DND-41 (cell line): ENCODE results near the gene ENTPD8.

Source experiments
- ATAC-seq: fragments of 200-7000 bp; cut with Tn5 transposase; 3 replicates; pipeline ENCODE4 v1.9.1; 2021; ENCODE audit warnings: low read depth; ENCODE audit not compliant: insufficient read depth
- DNase-seq: peaks from one replicate; pipeline ENCODE4 v3.0.0-alpha.2; 2020
- H2AFZ ChIP-seq: 2 replicates; pipeline ENCODE4 v1.6.0; 2012; ENCODE audit warnings: low read depth, low read length
- H3K27ac ChIP-seq: 2 replicates; pipeline ENCODE4 v1.5.1; 2012; ENCODE audit warnings: low read length, inconsistent platforms
- H3K27me3 ChIP-seq: fragments of 200-600 bp; sonication (generic); 2 replicates; pipeline ENCODE4 v1.6.0; 2012; ENCODE audit warnings: low read length, mild to moderate bottlenecking, inconsistent platforms; ENCODE audit not compliant: insufficient read depth, poor library complexity
- H3K36me3 ChIP-seq: 2 replicates; pipeline ENCODE4 v1.5.1; 2012; ENCODE audit warnings: low read length, inconsistent platforms; ENCODE audit not compliant: insufficient read depth
- H3K4me1 ChIP-seq: 2 replicates; pipeline ENCODE4 v1.5.1; 2012; ENCODE audit warnings: mild to moderate bottlenecking, low read length; ENCODE audit not compliant: insufficient read depth
- H3K4me2 ChIP-seq: 2 replicates; pipeline ENCODE4 v1.6.0; 2012; ENCODE audit warnings: mild to moderate bottlenecking, moderate library complexity, low read length, inconsistent platforms; ENCODE audit not compliant: insufficient read depth
- H3K4me3 ChIP-seq, 2 experiments: fragments of 200-600 bp in 1 of 2; shearing (Covaris generic) in 1 of 2; 2 replicates each; pipeline ENCODE4 v1.5.1; 2012 to 2016; ENCODE audit warnings: inconsistent platforms in 2 of 2, low read length in 2 of 2, mild to moderate bottlenecking in 2 of 2, low read depth in 1 of 2, moderate library complexity in 1 of 2
- H3K79me2 ChIP-seq: 2 replicates; pipeline ENCODE4 v1.6.0; 2012; ENCODE audit warnings: low read length, inconsistent platforms; ENCODE audit not compliant: insufficient read depth
- H3K9ac ChIP-seq: 2 replicates; pipeline ENCODE4 v1.6.0; 2012; ENCODE audit warnings: low read depth, mild to moderate bottlenecking, inconsistent platforms, low read length, moderate library complexity
- H3K9me3 ChIP-seq: 2 replicates; pipeline ENCODE4 v1.5.1; 2012; ENCODE audit warnings: low read length, moderate library complexity, mild to moderate bottlenecking, inconsistent platforms; ENCODE audit not compliant: insufficient read depth, severe bottlenecking
- H4K20me1 ChIP-seq: 2 replicates; pipeline ENCODE4 v1.6.0; 2012; ENCODE audit warnings: low read length; ENCODE audit not compliant: insufficient read depth
- EZH2 ChIP-seq: IDR thresholded peaks from 3 replicates; pipeline ENCODE4 v1.6.1; 2012; ENCODE audit warnings: borderline replicate concordance, low read depth, mild to moderate bottlenecking, moderate library complexity, low read length, inconsistent platforms; ENCODE audit not compliant: severe bottlenecking
- TF ChIP-seq, protein P1 (sequence below): IDR thresholded peaks from 2 replicates; pipeline ENCODE4 v1.5.1; 2012; ENCODE audit warnings: borderline replicate concordance, low read length, moderate library complexity, mild to moderate bottlenecking; ENCODE audit not compliant: poor library complexity, severe bottlenecking; ENCODE audit errors: extremely low read depth

The ENTPD8 gene

DNA sequence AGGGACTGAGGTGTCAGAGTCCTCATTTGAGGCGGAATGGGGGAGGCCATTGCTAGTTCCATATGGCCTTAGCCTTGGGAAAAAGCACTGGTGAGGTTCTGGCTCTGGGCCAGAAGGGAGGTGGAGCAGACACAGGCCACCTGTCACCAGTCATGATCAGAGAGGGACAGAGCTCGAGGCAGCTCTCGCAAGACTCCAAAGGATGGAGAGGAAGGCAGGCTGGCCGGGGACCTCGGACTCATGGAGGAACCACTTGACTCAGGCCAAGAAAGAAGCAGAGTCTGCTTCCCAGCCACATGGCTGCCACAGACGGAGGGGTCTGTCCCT lies 47.1 kb upstream of the ENTPD8 start:
- H4K20me1 ChIP-seq: 0 out of 2 replicates have a peak, but pooled peaks cover 10% of the 10 kb centered on the region
- no peaks in the 10 kb centered on the region for H3K79me2 ChIP-seq
- H2AFZ ChIP-seq: no peak overlapping the region
- no peak overlapping the region for H3K4me3 ChIP-seq
- H3K27ac ChIP-seq: no peak overlapping the region
- no peak for ATAC-seq
- no peak for TF ChIP-seq EZH2
- TF ChIP-seq, protein P1, sequence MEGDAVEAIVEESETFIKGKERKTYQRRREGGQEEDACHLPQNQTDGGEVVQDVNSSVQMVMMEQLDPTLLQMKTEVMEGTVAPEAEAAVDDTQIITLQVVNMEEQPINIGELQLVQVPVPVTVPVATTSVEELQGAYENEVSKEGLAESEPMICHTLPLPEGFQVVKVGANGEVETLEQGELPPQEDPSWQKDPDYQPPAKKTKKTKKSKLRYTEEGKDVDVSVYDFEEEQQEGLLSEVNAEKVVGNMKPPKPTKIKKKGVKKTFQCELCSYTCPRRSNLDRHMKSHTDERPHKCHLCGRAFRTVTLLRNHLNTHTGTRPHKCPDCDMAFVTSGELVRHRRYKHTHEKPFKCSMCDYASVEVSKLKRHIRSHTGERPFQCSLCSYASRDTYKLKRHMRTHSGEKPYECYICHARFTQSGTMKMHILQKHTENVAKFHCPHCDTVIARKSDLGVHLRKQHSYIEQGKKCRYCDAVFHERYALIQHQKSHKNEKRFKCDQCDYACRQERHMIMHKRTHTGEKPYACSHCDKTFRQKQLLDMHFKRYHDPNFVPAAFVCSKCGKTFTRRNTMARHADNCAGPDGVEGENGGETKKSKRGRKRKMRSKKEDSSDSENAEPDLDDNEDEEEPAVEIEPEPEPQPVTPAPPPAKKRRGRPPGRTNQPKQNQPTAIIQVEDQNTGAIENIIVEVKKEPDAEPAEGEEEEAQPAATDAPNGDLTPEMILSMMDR: no peak
- H3K4me2 ChIP-seq: no peak overlapping the region
- H3K36me3 ChIP-seq: no peaks in the 10 kb centered on the region
- DNase-seq: no peak
- no peaks in the 10 kb centered on the region for H3K9me3 ChIP-seq
- H3K9ac ChIP-seq: no peak overlapping the region
- H3K27me3 ChIP-seq: no peaks in the 10 kb centered on the region
- H3K4me1 ChIP-seq: no peaks in the 10 kb centered on the region

DNA sequence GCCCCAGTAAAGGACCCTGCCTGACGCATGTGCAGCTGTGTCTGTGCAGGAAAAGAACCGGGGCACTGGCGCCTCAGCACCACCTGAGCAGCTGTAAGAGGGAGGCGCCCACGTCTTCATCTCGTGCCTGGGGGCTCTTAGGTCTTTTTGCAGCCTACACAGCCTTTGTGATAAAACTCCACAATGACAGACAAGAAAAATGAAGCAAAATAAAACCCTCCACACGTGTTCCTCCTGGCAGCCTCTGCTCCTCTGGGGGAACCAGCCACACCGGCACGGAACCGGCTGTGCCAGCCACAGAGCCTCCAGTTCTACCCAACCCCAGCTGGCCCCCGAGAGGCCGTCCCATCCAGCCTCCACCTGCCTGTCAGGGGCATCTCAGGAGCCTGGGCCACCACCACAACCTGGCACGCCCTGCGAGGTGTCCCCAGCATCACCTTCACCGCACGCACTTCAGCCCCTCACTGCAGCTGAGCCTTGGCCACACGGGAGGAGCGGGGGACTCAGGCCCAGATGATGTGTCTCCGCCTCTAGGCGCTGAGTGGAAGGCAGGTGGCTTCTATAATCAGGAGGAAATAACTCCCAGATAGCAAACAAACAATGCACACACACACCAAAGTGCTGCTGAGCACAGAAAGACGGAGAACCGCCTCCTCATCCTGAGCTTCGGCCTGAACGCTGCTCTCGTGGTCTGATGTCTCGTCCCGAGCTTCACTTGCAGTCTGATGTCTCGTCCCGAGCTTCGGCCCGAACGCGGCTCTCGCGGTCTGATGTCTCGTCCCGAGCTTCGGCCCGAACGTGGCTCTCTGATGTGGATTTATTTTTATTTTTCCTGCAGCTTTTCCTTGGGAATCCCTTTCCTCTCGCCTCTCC lies 46.5 kb upstream of the ENTPD8 start:
- H3K27ac ChIP-seq: no peak overlapping the region
- H3K9me3 ChIP-seq: no peaks in the 10 kb centered on the region
- H3K79me2 ChIP-seq: no peaks in the 10 kb centered on the region
- H2AFZ ChIP-seq: no peak overlapping the region
- H3K27me3 ChIP-seq: no peaks in the 10 kb centered on the region
- 0 out of 2 replicates have a peak, but pooled peaks cover 10% of the 10 kb centered on the region for H4K20me1 ChIP-seq
- no peak for ATAC-seq
- no peak overlapping the region for H3K4me3 ChIP-seq
- no peaks in the 10 kb centered on the region for H3K4me1 ChIP-seq
- no peak overlapping the region for H3K4me2 ChIP-seq
- H3K9ac ChIP-seq: no peak overlapping the region
- TF ChIP-seq, protein P1: no peak
- TF ChIP-seq EZH2: no peak
- DNase-seq: no peak
- no peaks in the 10 kb centered on the region for H3K36me3 ChIP-seq

DNA sequence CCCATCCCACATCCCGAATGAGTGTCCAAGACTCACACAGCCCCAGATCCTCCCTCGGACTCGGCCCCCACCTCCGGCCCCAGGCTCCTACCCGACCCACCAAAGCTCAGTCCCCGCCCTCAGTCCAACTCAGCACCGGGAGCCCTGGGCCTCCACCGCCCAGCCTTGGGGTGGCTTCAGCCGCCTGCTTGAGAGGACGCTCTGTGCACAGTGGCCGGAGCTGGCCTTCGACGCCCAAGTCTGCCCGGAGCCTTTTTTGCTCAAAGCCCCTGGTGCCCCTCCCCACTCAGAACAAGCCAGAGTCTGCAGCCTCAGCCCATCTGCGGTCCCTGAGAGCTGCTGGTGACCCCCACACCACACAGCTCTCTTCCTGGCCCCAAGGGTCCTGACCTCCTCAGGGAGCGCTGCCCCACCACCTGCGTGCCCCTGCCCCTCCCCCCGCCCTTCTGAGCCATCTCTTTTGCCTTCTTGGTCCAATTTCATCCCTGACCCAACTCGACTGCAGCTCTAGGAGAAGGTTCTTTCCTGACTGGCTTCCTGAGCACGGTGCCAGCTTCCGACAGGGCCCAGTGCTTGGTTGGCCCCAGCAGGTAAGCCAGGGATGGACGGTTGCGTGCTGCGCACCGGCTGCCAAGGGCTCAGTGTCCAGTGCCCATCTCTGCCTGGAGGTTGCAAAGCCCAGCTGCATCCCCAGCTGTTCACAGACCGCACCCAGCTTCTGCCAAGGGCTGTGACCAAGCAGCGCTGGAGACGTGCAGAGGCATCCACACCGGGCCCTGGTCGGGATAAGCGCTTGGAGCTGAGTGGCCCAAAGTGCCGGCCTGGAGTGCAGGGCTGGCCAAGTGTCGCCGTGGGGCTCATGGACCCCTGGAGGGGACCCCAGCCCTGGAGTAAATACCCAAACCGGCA lies 45.6 kb upstream of the ENTPD8 start:
- H2AFZ ChIP-seq: no peak overlapping the region
- 0 out of 2 replicates have a peak, but pooled peaks cover 10% of the 10 kb centered on the region for H4K20me1 ChIP-seq
- no peak overlapping the region for H3K4me2 ChIP-seq
- TF ChIP-seq EZH2: no peak
- TF ChIP-seq, protein P1: no peak
- no peak overlapping the region for H3K9ac ChIP-seq
- H3K27me3 ChIP-seq: no peaks in the 10 kb centered on the region
- no peak overlapping the region for H3K27ac ChIP-seq
- H3K9me3 ChIP-seq: no peaks in the 10 kb centered on the region
- DNase-seq (no peak), ATAC-seq (no peak)
- no peaks in the 10 kb centered on the region for H3K4me1 ChIP-seq
- no peaks in the 10 kb centered on the region for H3K79me2 ChIP-seq
- H3K4me3 ChIP-seq: no peak overlapping the region
- H3K36me3 ChIP-seq: no peaks in the 10 kb centered on the region
